NCI-H146 treated with DMSO at 0.1 percent for 48 hours (cell line): ENCODE results near the gene CUL7.
"Not testable (repeated sequence)": the region's sequence is repeated elsewhere in the genome, so short reads cannot be mapped to it uniquely, and the experiment has no call there.

Source experiments
- DNase-seq: peaks from one replicate; lab custom pipeline; 2025; ENCODE audit not compliant: unreplicated experiment; lab: John Stamatoyannopoulos, UW

The CUL7 gene

DNA sequence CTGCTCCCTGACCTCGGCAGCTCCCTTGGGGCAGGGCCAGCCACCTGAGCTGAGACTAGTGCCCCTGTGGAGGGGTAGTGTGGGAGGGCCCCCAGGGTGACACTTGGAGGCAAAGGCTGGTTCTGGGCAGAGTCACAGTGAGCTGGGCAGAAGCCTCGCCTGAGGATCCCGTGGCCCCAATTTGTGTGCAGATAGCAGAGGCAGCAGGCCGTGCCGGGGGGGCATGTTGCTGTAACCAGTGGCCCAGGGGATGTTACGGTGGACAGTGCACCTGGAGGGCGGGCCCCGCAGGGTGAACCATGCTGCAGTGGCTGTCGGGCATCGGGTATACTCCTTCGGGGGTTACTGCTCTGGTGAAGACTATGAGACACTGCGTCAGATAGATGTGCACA lies 36.7 kb downstream of the CUL7 start:
- no peak for DNase-seq

DNA sequence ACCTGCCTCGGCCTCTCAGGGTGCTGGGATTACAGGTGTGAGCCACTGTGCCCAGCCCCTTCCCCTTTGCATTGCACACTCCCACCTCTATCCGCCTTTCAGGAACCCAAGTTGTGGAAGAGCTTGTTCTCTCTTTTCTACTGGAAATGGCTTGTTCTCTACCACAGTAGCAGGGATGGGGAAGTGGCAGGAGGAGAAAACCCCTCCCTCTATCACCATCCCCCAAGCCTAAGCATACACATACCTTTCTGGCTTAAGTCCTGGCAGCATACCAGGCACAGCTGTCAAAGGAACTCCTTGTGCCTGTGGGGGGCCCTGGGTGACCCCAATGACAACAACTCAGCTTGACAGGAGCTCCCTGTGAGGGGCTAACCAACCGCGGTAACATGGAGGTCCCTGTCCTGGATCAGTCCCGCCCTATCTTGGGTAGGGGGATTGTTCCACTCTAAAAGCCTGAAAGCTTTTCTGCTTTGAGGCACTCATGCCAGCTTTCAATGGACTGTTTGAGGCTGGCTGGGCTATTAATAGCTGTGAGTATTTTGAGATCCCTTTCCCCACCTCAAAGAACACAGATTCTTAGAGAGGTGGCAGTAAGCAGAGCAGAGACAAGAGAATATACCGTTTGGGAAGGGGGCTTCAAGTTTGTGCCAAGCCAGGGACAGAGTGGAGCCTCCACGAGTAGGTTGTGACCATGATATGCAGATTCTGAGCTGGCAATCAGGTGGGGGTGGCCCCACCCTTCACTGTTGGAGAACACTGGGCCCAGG lies 37.3 kb downstream of the CUL7 start:
- no peak for DNase-seq

DNA sequence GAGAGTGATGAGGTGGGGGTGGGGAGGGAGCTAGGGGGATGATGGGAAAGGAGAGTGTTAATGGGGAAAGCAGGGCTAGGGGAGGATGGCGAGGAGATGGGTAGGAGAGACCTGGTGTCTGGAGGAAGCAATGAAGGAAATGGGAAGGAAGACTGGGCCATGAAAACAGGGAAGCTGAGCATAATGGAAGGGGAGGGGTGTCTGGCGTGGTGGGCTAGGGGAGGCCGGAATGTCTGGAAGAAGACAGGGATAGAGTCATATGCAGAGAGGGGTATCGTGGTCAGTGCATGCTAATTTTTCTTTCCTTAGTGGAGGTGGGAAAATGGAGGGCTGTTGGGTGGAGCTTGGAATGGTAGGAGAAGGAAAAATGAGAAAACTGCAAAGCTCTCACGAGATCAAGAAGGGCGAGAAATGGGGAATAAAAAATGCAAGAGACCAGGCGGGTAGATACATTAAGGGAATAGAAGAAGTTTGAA lies 39.2 kb downstream of the CUL7 start:
- peak; percentile 63 for DNase-seq

DNA sequence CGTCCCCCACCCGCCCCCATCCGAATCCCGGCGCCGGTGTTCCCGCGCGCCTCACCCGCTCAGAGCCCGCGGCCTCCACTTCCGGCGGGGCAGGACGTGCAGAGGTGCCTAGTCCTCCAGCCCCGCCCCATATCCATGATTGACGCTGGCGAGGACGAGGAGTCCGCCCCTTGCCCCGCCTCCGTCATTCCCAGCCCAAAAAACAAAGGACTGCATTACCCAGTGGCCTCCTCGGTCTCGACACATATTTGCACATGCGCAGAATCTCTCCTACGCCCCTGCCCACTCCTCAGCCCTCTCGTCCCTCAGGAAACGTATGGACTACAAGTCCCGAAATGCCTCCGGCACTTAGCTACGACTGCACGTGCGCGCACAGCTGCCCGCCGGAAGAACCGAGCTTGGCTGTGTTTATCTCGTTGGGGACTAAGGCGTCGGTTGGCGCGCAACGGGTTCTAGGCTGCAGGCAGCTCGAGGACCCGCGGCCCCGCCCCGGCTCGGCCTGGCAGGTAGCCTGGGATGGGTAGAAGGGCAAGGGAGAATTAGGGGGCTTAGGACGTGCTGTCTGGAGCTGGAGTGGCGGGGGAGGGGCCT lies 39.7 kb downstream of the CUL7 start, which contains the start of the genes KLHDC3 and MEA1:
KLHDC3 (plus strand) TSS at position 407 of the 591 bp plus-strand sequence. CDS start 2,944 bp downstream, outside the sequence.
MEA1 (minus strand) TSS at position 104 of the 591 bp plus-strand sequence. CDS start 133 bp downstream, outside the sequence.
- DNase-seq, result peak; percentile 100

DNA sequence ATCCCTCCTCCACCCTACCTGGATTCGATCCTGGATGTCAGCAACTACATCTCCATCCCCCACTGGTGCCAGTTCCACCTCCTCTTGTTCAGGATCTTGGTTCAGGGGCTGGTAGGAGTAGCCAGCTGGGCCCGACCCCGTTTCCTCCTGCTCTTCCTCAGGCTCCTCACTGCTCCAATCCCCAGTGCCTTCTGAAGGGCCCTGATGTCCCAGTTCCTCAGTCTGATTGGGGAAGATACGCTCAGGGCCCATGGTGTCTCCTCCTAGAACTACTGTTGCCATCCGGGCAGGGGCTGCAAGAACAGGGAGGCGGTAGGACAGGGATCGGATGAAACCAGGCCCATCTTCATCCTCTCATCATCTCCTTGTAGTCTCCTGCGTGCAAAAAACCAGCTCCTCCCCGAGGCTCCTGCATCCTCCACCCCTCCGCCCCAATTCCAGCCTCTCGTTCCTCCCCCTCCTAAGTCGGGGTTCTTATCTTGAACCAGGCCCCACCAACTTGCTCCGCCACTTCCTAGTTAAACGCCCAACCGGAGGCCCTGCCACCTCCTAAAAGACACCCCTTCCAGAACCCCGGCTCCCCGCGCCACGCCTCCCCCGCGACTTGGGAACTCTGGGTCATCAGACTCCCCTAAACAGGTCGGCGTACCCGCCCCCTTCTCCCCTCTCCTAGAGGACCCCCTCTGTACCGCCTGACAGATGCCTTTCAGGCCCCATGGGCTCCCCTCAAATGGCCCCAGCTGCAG lies 40.4 kb downstream of the CUL7 start:
- peak; percentile 48 for DNase-seq

DNA sequence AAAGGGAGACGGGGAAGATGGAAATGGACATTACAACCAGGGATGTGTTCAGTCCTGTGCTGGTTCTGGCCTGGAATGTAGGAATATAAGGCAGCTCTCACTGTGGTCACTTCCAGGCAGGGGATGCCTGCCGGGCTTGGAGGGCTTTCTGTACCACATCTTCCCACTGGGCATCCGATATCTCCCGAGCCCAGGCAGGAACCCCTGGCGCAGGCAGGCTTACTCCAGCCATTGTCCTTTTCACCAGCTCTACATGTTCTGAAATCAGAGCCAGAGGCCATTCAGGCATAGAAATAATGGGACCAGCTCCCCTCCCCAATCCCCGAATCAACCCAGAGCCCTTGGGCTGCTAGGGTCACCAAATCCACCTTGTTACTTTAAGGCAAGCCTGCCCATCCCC lies 41.3 kb downstream of the CUL7 start:
- no peak for DNase-seq

DNA sequence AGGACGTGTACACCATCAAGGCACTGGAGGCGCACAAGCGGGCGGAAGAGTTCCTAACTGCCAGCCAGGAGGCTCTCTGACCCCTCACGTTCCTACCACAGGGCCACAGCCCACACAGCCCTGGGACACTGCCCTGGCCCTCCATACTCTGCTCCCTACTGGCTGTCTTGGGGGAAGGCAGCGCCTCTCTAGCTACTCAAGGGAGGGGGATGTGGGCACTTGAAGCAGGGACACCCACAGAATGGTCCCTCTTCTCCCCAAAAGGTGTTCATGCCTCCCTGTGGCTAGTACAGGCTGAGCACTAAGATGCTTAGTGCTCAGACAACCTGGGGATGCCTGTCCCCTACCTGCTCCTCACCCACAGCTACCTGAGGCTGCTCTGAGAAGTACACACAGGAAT lies 42.4 kb downstream of the CUL7 start:
- DNase-seq, result no peak

DNA sequence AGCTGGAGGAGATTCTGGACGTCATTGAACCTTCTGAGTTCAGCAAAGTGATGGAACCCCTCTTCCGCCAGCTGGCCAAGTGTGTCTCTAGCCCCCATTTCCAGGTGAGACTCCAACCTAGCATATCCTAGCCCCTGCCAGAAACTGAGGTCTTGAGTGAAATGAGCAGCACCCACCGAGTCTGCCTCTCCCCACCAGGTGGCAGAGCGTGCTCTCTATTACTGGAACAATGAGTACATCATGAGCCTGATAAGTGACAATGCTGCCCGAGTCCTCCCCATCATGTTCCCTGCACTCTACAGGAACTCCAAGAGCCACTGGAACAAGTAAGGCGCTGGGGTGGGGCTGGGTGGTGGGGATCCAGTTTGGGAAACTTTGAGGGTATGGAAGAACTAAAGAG lies 44.5 kb downstream of the CUL7 start:
- DNase-seq, result no peak

DNA sequence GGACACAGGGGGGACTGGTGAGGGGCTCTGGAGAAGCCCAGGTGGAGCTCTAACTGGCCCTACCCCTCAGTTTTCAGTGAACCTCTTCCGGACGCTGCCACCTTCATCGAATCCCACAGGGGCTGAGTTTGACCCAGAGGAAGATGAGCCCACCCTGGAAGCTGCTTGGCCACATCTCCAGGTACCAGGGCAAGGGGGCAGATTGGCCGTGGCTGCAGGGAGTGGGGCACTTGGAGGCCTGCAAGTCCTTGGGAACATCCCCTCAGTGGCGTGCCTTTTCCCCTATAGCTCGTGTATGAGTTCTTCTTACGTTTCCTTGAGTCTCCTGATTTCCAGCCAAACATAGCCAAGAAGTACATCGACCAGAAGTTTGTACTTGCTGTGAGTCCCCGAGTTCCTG lies 46.5 kb downstream of the CUL7 start:
- DNase-seq, result no peak

DNA sequence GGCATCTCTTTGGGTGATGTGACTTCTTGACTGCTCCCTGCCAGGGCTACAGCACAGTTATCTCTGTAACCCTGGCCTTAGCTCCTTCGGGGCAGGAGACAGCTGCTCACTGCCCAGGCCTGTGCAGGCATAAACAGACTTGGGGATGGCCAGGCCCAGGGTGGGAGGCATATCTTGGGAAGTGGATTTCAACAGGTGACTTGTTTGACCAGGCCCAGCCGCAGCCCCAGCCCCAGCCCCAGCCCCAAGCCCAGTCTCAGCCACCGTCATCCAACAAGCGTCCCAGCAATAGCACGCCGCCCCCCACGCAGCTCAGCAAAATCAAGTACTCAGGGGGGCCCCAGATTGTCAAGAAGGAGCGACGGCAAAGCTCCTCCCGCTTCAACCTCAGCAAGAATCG lies 47.4 kb downstream of the CUL7 start:
- no peak for DNase-seq

DNA sequence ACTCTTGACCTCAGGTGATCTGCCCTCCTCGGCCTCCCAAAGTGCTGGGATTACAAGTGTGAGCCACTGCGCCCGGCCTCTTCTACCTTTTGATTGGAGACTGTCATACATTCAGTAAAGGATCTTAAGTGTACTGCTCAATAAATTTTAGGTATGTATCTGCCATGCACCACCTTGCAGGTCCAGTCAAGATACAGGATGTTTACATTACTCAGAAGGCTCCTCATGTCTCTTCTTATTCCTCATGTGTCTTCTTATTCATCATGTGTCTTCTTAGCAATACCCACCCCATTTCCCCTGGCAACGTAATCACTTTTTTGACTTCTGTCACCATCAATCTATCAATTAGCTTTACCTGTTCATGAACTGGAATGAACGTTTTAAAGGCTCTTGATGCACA lies 47.8 kb downstream of the CUL7 start:
- DNase-seq, result no peak

DNA sequence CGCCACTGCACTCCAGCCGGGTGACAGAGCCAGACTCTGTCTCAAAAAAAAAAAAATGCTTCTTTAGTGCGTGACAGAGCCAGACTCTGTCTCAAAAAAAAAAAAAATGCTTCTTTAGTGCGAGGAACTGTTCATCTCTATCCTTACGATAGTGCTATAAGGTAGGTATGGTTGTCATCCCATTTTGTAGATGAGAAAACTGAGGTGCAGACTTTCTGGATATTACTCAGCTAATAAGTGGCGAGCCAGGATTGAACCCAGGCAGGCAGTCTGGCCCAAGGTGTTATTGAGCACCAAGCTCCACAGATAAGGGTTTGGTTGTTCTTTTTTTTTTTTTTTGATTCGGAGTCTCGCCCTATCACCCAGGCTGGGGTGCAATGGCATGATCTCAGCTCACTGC lies 51.8 kb downstream of the CUL7 start:
- DNase-seq, result no peak

DNA sequence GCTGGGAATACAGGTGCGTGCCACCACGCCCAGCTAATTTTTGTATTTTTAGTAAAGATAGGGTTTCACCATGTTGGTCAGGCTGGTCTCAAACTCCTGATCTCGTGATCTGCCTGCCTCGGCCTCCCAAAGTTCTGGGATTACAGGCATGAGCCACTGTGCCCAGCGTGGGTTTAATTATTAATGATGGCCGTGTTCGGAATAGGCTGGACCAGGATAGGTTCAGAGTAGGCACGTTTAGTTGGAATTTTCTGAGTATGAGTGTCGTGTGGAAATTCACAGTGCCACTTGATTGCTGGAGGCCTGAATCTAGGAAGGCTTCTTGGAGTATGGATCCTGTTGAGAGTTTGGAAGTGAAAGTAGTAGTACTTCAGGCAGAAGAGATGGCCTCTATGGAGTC lies 55.4 kb downstream of the CUL7 start:
- DNase-seq, result not testable (repeated sequence)

DNA sequence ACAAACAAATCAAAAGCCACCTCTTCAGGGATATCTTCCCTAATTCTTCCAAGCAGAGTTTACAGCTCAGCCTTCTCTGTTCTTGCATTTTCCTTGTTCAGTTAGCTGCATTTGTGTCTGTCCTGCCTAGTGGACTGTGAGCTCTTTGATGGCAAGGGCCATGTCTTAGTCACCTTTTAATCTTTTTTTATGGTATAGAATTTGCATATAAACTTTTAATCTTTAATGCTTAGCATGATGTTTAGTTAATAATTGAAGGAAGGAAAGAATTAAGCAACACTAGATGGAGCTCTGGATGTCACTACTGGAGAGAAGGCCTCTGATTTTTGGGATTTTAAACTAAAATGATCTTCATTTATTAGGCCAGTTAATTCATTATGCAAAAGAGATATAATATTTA lies 57.1 kb downstream of the CUL7 start:
- no peak for DNase-seq

DNA sequence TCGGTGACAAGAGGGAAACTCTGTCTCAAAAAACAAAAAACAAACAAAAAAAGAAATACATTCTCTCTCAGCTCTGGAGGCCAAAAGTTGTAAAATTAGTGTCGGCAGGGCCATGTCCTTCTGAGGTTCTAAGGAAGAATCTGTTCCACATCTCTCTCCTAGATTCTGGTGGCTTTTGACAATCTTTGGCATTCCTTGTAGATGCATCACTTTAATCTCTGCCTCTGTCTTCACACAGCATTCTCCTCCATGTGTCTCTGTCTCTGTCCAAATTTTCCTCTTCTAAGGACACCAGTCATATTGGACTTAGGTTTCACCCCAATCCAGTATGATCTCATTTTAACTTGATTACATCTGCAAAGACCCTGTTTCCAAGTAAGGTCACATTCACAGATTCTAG lies 60.2 kb downstream of the CUL7 start:
- DNase-seq, result no peak

DNA sequence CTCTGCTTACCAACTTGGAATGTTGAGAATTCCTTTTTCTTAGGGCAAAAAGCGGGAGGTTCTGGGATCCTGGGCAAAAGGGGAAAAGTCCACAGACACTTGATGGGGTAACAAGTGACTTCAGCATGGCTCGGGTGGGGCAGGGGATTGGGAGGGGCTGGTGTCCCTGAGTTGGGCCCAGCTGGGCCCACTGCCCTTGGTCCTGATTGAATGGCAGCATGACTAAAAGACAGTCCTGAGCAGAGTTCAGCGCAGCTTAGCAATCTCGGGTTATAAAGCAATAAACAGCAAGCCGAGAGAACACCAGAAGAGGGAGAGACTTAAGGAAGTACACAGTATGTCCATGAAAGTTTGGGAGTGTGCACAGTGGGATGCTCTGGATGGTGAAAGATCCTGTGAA lies 63.7 kb downstream of the CUL7 start:
- no peak for DNase-seq

DNA sequence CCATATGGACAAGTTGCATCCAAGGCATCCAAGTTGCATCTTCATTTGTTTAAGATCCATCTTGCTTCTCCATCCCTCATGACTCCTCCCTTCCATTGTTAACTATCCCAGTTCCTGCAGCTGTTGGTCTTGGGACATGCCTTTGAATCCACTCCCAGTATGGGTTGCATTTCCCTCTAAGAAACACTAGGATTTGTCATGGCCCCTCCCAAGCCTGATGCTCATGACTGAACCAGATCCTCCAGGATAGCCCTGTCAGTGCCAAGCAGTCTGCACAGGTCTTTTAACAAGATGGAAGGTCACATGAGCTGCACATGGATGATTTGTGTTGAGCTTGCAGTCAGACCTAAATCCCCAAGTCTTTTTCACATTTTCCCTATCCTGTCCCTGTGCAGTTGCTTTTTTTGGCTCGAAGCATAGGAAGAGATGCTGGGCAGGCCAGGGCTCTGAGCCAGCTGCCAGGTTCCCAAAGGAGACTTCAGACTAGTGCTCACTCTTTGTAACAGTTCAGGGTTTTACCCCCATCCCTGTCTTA lies 65.1 kb downstream of the CUL7 start:
- DNase-seq, result no peak
